Karpas-422 (cell line): ENCODE measurements around the gene SYT1. TPM values are rescaled to one million over a fixed set of nuclear protein-coding genes. Genes with fewer than 3 reads are reported as not detected.

Experiments
- DNase-seq: peaks from one replicate; pipeline ENCODE4 v3.0.0-alpha.2; 2015
- H2AFZ ChIP-seq: fragments of 200-600 bp; sonication (generic); 2 replicates; pipeline ENCODE4 v1.6.1; 2014; ENCODE audit warnings: antibody characterized with exemption, low read length, mixed read lengths
- H3K27ac ChIP-seq: fragments of 200-600 bp; sonication (generic); 2 replicates; pipeline ENCODE4 v1.5.1; 2014; ENCODE audit warnings: mild to moderate bottlenecking, low read length, moderate library complexity
- H3K27me3 ChIP-seq: fragments of 200-600 bp; sonication (generic); 2 replicates; pipeline ENCODE4 v1.6.1; 2014; ENCODE audit warnings: low read length, mixed read lengths
- H3K36me3 ChIP-seq: fragments of 200-600 bp; sonication (generic); 2 replicates; pipeline ENCODE4 v1.6.1; 2014; ENCODE audit warnings: low read length, mixed read lengths; ENCODE audit not compliant: insufficient read depth
- H3K4me1 ChIP-seq: fragments of 200-600 bp; sonication (generic); 2 replicates; pipeline ENCODE4 v1.6.1; 2014; ENCODE audit warnings: mild to moderate bottlenecking, low read length, mixed read lengths
- H3K4me2 ChIP-seq: fragments of 200-600 bp; sonication (generic); 2 replicates; pipeline ENCODE4 v1.6.1; 2014; ENCODE audit warnings: low read length, low read depth, mild to moderate bottlenecking; ENCODE audit not compliant: poor library complexity, severe bottlenecking
- H3K4me3 ChIP-seq: fragments of 200-600 bp; sonication (generic); 2 replicates; pipeline ENCODE4 v1.5.1; 2014; ENCODE audit warnings: mild to moderate bottlenecking, antibody characterized with exemption, low read length, mixed read lengths
- H3K79me2 ChIP-seq: fragments of 200-600 bp; sonication (generic); 2 replicates; pipeline ENCODE4 v1.6.1; 2014; ENCODE audit warnings: mild to moderate bottlenecking, low read length, mixed read lengths
- H3K9ac ChIP-seq: fragments of 200-600 bp; sonication (generic); 2 replicates; pipeline ENCODE4 v1.6.0; 2014; ENCODE audit warnings: low read length
- H3K9me2 ChIP-seq: fragments of 200-600 bp; sonication (generic), shearing (Covaris generic); replicated peaks from 2 replicates; pipeline ENCODE4 v1.6.0; 2014; ENCODE audit warnings: mild to moderate bottlenecking, low read length, moderate library complexity; ENCODE audit not compliant: insufficient read depth
- H3K9me3 ChIP-seq: fragments of 300-700, 200-600 bp; sonication (generic); 2 replicates; pipeline ENCODE4 v1.6.1; 2014; ENCODE audit warnings: low read length, mixed read lengths
- H4K20me1 ChIP-seq: fragments of 200-600 bp; sonication (generic); 2 replicates; pipeline ENCODE4 v1.6.1; 2014; ENCODE audit warnings: mild to moderate bottlenecking, antibody characterized with exemption, low read length, low read depth; ENCODE audit not compliant: insufficient read depth
- total RNA-seq: library from RNA; depleted of rRNA; stranded (reverse); fragments of >200 nt; shearing (Covaris generic); gene quantifications from 2 replicates; pipeline ENCODE4 v1.2.3, GENCODE V29; 2014; ENCODE audit warnings: low replicate concordance

The SYT1 gene
- total RNA-seq, 1 experiment from 2014 or later = not detected

GRCh38 chr12:79367032-79367589 lies 502.5 kb downstream of the SYT1 start:
- H3K9me2 ChIP-seq = no peaks in the 10 kb centered on the region
- no peaks in the 10 kb centered on the region for H4K20me1 ChIP-seq
- no peak overlapping the region for H3K4me2 ChIP-seq
- no peak overlapping the region for H3K4me3 ChIP-seq
- H3K9ac ChIP-seq = no peak overlapping the region
- no peaks in the 10 kb centered on the region for H3K9me3 ChIP-seq
- H3K27ac ChIP-seq = no peak overlapping the region
- no peak for DNase-seq
- no peaks in the 10 kb centered on the region for H3K4me1 ChIP-seq
- no peaks in the 10 kb centered on the region for H3K27me3 ChIP-seq
- H3K36me3 ChIP-seq = no peaks in the 10 kb centered on the region
- H3K79me2 ChIP-seq = no peaks in the 10 kb centered on the region
- no peak overlapping the region for H2AFZ ChIP-seq

GRCh38 chr12:79370021-79370420 lies 505.4 kb downstream of the SYT1 start:
- H3K4me1 ChIP-seq = no peaks in the 10 kb centered on the region
- H3K9ac ChIP-seq = no peak overlapping the region
- no peaks in the 10 kb centered on the region for H4K20me1 ChIP-seq
- no peaks in the 10 kb centered on the region for H3K36me3 ChIP-seq
- H3K4me2 ChIP-seq = no peak overlapping the region
- no peaks in the 10 kb centered on the region for H3K9me3 ChIP-seq
- H3K27me3 ChIP-seq = no peaks in the 10 kb centered on the region
- DNase-seq = no peak
- H3K9me2 ChIP-seq = no peaks in the 10 kb centered on the region
- H3K79me2 ChIP-seq = no peaks in the 10 kb centered on the region
- no peak overlapping the region for H2AFZ ChIP-seq
- H3K4me3 ChIP-seq = no peak overlapping the region
- H3K27ac ChIP-seq = no peak overlapping the region

- Histone ChIP-seq H3K9me2 (no peaks in the 10 kb centered on the region), H3K9me3 (no peaks in the 10 kb centered on the region), H3K4me2 (no peak overlapping the region)
Measured at GRCh38 chr12:79371226-79371625, 506.7 kb downstream of the SYT1 start.

GRCh38 chr12:79373896-79374499 lies 509.4 kb downstream of the SYT1 start:
- Histone ChIP-seq H4K20me1 (no peaks in the 10 kb centered on the region), H3K4me3 (no peak overlapping the region), H3K27ac (no peak overlapping the region), H3K4me2 (no peak overlapping the region), H3K9ac (no peak overlapping the region), H3K4me1 (no peaks in the 10 kb centered on the region), H3K9me2 (no peaks in the 10 kb centered on the region), H3K79me2 (no peaks in the 10 kb centered on the region), H2AFZ (no peak overlapping the region), H3K27me3 (no peaks in the 10 kb centered on the region), H3K36me3 (no peaks in the 10 kb centered on the region), H3K9me3 (no peaks in the 10 kb centered on the region)
- peak; percentile 74 for DNase-seq

More at GRCh38 chr12:79371226-79371625, 506.7 kb downstream of the SYT1 start:
- Histone ChIP-seq H3K4me3 (no peak overlapping the region), H3K9ac (no peak overlapping the region), H2AFZ (no peak overlapping the region), H3K36me3 (no peaks in the 10 kb centered on the region), H3K27ac (no peak overlapping the region), H3K79me2 (no peaks in the 10 kb centered on the region), H3K27me3 (no peaks in the 10 kb centered on the region), H3K4me1 (no peaks in the 10 kb centered on the region), H4K20me1 (no peaks in the 10 kb centered on the region)
- DNase-seq = no peak

GRCh38 chr12:79374545-79374944 lies 510.0 kb downstream of the SYT1 start:
- Histone ChIP-seq H3K27ac (no peak overlapping the region), H3K27me3 (no peaks in the 10 kb centered on the region)

GRCh38 chr12:79375050-79375449 lies 510.5 kb downstream of the SYT1 start:
- H2AFZ ChIP-seq = no peak overlapping the region
- no peaks in the 10 kb centered on the region for H3K9me2 ChIP-seq
- H3K36me3 ChIP-seq = no peaks in the 10 kb centered on the region
- no peak overlapping the region for H3K4me3 ChIP-seq
- no peak for DNase-seq
- no peak overlapping the region for H3K27ac ChIP-seq
- no peaks in the 10 kb centered on the region for H3K27me3 ChIP-seq
- no peaks in the 10 kb centered on the region for H3K79me2 ChIP-seq
- no peak overlapping the region for H3K9ac ChIP-seq
- no peaks in the 10 kb centered on the region for H4K20me1 ChIP-seq
- H3K4me2 ChIP-seq = no peak overlapping the region
- H3K9me3 ChIP-seq = no peaks in the 10 kb centered on the region
- no peaks in the 10 kb centered on the region for H3K4me1 ChIP-seq

More at GRCh38 chr12:79374545-79374944, 510.0 kb downstream of the SYT1 start:
- Histone ChIP-seq H3K79me2 (no peaks in the 10 kb centered on the region), H3K9me3 (no peaks in the 10 kb centered on the region), H3K4me2 (no peak overlapping the region), H3K9me2 (no peaks in the 10 kb centered on the region), H3K9ac (no peak overlapping the region), H3K36me3 (no peaks in the 10 kb centered on the region), H4K20me1 (no peaks in the 10 kb centered on the region), H3K4me1 (no peaks in the 10 kb centered on the region), H2AFZ (no peak overlapping the region), H3K4me3 (no peak overlapping the region)
- no peak for DNase-seq

GRCh38 chr12:79378496-79378895 lies 513.9 kb downstream of the SYT1 start:
- Histone ChIP-seq H3K27ac (no peak overlapping the region), H3K9me2 (no peaks in the 10 kb centered on the region), H3K4me1 (no peaks in the 10 kb centered on the region), H3K9me3 (no peaks in the 10 kb centered on the region), H3K36me3 (no peaks in the 10 kb centered on the region), H2AFZ (no peak overlapping the region), H4K20me1 (no peaks in the 10 kb centered on the region), H3K4me2 (no peak overlapping the region), H3K27me3 (no peaks in the 10 kb centered on the region), H3K4me3 (no peak overlapping the region), H3K9ac (no peak overlapping the region), H3K79me2 (no peaks in the 10 kb centered on the region)
- no peak for DNase-seq

- Histone ChIP-seq H3K27me3 (no peaks in the 10 kb centered on the region), H3K4me2 (no peak overlapping the region), H3K79me2 (no peaks in the 10 kb centered on the region), H4K20me1 (no peaks in the 10 kb centered on the region), H3K9me2 (no peaks in the 10 kb centered on the region), H2AFZ (no peak overlapping the region), H3K9ac (no peak overlapping the region), H3K27ac (no peak overlapping the region), H3K9me3 (no peaks in the 10 kb centered on the region), H3K4me1 (no peaks in the 10 kb centered on the region), H3K4me3 (no peak overlapping the region), H3K36me3 (no peaks in the 10 kb centered on the region)
- DNase-seq = no peak
Measured at GRCh38 chr12:79380402-79380801, 515.8 kb downstream of the SYT1 start.
